Caki2 (cell line): ENCODE data around the gene NLRP6. TPM values are rescaled to one million over a fixed set of nuclear protein-coding genes. Genes with fewer than 3 reads are reported as not detected.
A peak's percentile ranks its signal among the peaks of the same experiment; 100 is the strongest.
"Not testable (repeated sequence)": the region's sequence is repeated elsewhere in the genome, so short reads cannot be mapped to it uniquely, and the experiment has no call there.

Experiments
- DNase-seq: peaks from one replicate; pipeline ENCODE4 v3.0.0-alpha.2; 2015; ENCODE audit warnings: low read depth
- in situ Hi-C: cut with HindIII; loops from 2 replicates; pipeline ENCODE4 v1.10.0; 2016; ENCODE audit warnings: low sequenced_read_pairs, low pct_unique_long_range_greater_than_20kb, mixed read lengths
- total RNA-seq: library from RNA; depleted of rRNA; stranded (reverse); fragments of >200 nt; shearing (Covaris generic); gene quantifications from 2 replicates; pipeline ENCODE4 v1.2.3, GENCODE V29; 2014; ENCODE audit warnings: low replicate concordance

The NLRP6 gene
- total RNA-seq, 1 experiment from 2014 or later = not detected

- no peak for DNase-seq
- in situ Hi-C loops = no loop called here
Observed at GRCh38 chr11:276219-276618, 2.0 kb upstream of the NLRP6 start.

DNA sequence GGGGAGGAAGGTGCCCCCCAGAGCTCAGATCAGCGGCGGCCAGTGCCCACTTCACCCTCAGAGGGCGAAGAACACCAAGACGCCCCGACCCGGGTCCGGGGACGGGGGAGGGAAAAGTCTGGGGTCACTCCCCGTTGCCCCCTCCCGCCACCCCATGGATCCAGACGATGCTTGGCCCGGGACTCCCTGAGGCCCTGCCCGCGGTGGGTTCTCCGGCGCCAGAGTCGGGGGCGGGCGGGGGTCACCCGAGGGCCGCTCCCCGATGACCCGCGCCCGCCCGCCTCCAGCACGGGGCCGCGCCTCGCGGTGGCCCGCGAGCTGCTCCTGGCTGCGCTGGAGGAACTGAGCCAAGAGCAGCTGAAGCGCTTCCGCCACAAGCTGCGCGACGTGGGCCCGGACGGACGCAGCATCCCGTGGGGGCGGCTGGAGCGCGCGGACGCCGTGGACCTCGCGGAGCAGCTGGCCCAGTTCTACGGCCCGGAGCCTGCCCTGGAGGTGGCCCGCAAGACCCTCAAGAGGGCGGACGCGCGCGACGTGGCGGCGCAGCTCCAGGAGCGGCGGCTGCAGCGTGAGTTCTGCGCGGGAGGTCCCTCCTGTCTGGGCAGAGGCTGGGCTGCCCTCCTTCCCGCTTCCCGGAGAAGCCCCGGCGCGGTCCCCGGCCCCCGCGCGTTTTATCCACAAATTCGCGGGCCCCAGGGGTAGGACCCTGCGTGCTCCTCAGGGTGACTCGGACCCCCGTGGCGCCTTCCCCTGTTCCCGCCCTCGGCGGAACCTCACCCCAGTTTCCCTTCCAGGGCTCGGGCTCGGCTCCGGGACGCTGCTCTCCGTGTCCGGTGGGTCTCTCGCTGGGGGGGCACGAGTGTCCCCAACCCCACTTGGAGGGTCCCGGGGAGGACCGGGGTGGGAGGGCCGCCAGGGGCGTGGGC is 1.1 kb downstream of the NLRP6 start:
- in situ Hi-C loops = no loop called here

DNA sequence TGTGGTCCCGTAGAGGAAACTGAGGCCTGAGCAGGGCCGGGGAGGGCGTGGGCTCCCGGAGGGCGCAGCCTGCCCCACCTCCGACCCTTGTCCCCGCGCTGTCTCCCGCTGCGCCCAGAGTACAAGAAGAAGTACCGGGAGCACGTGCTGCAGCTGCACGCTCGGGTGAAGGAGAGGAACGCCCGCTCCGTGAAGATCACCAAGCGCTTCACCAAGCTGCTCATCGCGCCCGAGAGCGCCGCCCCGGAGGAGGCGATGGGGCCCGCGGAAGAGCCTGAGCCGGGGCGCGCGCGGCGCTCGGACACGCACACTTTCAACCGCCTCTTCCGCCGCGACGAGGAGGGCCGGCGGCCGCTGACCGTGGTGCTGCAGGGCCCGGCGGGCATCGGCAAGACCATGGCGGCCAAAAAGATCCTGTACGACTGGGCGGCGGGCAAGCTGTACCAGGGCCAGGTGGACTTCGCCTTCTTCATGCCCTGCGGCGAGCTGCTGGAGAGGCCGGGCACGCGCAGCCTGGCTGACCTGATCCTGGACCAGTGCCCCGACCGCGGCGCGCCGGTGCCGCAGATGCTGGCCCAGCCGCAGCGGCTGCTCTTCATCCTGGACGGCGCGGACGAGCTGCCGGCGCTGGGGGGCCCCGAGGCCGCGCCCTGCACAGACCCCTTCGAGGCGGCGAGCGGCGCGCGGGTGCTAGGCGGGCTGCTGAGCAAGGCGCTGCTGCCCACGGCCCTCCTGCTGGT is 1.9 kb downstream of the NLRP6 start:
- peak; percentile 70 for DNase-seq
- in situ Hi-C loops = no loop called here

More for the DNA sequence above, 1.1 kb downstream of the NLRP6 start:
- DNase-seq = no peak

DNA sequence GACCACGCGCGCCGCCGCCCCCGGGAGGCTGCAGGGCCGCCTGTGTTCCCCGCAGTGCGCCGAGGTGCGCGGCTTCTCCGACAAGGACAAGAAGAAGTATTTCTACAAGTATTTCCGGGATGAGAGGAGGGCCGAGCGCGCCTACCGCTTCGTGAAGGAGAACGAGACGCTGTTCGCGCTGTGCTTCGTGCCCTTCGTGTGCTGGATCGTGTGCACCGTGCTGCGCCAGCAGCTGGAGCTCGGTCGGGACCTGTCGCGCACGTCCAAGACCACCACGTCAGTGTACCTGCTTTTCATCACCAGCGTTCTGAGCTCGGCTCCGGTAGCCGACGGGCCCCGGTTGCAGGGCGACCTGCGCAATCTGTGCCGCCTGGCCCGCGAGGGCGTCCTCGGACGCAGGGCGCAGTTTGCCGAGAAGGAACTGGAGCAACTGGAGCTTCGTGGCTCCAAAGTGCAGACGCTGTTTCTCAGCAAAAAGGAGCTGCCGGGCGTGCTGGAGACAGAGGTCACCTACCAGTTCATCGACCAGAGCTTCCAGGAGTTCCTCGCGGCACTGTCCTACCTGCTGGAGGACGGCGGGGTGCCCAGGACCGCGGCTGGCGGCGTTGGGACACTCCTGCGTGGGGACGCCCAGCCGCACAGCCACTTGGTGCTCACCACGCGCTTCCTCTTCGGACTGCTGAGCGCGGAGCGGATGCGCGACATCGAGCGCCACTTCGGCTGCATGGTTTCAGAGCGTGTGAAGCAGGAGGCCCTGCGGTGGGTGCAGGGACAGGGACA is 2.7 kb downstream of the NLRP6 start:
- in situ Hi-C loops = no loop called here
- DNase-seq = no peak

DNA sequence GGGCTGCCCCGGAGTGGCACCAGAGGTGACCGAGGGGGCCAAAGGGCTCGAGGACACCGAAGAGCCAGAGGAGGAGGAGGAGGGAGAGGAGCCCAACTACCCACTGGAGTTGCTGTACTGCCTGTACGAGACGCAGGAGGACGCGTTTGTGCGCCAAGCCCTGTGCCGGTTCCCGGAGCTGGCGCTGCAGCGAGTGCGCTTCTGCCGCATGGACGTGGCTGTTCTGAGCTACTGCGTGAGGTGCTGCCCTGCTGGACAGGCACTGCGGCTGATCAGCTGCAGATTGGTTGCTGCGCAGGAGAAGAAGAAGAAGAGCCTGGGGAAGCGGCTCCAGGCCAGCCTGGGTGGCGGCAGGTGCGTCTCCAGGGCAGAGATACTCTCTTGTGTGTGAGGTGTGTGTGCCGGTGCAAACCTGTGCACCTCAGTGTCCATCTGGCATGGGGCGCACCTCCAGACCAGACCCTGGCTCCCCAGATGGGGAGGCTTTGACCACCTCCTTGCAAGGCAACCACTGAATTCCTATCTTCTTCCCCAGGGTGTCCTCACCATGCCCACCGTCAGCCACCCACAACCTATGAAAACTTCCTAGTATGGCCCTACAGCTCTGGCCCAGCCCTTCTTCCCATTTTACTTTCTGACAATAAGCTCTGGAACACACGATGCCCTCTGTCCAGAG is 3.4 kb downstream of the NLRP6 start:
- in situ Hi-C loops = no loop called here
- DNase-seq = no peak

GRCh38 chr11:282171-282570 is 4.0 kb downstream of the NLRP6 start:
- no peak for DNase-seq
- in situ Hi-C loops = no loop called here

DNA sequence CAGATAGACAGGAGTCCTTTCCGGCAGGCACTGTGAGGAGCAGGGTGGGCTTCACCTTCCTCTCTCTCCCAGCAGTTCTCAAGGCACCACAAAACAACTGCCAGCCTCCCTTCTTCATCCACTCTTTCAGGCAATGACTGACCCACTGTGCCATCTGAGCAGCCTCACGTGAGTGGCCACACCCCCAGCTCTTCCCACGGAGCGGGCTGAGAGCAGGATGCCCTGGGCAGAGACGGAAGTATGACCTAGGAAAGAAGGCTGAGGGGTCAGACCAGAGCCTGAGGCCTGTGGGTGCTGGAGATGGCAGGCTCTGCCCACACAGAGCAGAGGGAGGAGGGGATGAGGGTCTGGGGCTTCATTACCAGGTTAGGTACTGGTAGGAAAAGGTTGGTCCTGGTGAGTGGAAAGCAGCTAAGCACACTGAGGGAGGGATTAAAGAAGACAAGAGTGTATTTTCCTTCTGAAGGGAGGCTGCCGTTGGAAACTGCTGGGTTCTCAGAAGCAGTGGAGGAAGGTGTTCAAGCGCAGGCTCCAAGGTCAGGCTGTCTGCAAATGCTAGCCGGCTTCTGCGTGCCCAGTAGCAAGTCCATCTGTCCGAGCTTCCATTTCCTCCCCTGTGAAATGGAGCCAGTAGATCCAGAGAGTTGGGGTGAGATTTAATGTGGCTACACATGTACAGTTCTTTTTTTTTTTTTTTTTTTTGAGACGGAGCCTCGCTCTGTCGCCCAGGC is 4.6 kb downstream of the NLRP6 start:
- in situ Hi-C loops = no loop called here
- no peak for DNase-seq

DNA sequence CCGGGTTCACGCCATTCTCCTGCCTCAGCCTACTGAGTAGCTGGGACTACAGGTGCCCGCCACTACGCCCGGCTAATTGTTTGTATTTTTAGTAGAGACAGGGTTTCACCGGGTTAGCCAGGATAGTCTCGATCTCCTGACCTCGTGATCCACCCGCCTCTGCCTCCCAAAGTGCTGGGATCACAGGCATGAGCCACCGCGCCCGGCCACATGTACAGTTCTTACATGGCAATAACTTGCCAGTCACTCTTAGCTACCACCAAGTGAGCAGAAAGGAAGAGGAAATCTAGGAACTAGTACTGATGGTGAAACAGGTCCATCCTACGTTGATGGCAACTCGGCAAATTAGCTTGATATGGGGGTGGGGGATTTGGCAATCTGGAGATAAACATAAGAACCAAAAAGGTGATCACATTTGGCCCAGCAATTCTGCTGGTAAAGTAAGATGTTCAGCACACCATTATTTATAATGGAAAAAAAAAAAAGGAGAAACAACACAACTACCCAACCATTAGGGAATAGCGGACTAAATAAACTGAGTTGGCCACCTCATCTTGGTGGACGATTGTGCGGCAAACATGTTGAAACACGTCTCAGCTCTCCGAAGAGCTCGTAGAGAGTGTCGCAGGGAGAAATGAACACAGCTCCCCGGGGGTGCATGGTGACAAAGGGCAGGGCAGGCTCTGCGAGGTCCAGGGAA is 5.3 kb downstream of the NLRP6 start:
- in situ Hi-C loops = no loop called here
- no peak for DNase-seq

GRCh38 chr11:284105-285020 is 6.2 kb downstream of the NLRP6 start:
- DNase-seq = no peak
- in situ Hi-C loops = no loop called here

DNA sequence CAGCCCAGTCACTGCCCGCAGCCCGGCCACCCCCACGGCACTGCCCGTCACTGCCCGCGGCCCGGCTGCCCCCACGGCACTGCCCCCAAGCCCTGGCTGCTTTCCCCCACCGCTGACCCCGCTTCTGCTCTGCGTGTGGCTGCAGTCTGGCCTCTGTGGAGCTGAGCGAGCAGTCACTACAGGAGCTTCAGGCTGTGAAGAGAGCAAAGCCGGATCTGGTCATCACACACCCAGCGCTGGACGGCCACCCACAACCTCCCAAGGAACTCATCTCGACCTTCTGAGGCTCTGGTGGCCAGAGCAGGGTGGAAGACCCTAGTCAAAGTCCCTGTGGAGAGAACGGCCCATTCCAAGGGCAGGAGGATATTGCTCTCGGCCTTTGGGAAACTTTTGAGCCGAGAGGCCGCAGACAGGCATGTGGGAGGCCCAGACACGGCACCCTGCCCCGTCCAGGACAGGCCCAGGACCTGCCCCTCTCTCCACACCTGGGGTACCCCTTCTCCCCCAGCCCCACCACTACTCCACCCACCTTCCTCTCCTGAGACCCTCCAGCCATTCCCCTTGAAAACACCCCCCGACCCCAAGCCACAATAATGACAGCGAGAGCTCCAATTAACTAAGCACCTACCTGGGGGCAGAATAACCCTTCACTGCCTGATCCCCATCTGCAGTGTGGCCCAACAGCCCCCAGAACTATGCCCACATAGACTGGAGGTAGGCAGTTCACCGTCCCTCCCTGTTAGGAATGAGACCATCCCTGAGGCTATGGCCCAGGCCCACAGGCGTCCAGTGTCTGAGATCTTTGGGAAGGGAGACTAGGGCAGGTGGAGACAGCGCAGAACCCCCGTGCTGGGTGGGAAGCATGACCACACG is 7.0 kb downstream of the NLRP6 start:
- no peak for DNase-seq
- in situ Hi-C loops = no loop called here

GRCh38 chr11:285894-286220 is 7.7 kb downstream of the NLRP6 start:
- in situ Hi-C loops = no loop called here
- no peak for DNase-seq

DNA sequence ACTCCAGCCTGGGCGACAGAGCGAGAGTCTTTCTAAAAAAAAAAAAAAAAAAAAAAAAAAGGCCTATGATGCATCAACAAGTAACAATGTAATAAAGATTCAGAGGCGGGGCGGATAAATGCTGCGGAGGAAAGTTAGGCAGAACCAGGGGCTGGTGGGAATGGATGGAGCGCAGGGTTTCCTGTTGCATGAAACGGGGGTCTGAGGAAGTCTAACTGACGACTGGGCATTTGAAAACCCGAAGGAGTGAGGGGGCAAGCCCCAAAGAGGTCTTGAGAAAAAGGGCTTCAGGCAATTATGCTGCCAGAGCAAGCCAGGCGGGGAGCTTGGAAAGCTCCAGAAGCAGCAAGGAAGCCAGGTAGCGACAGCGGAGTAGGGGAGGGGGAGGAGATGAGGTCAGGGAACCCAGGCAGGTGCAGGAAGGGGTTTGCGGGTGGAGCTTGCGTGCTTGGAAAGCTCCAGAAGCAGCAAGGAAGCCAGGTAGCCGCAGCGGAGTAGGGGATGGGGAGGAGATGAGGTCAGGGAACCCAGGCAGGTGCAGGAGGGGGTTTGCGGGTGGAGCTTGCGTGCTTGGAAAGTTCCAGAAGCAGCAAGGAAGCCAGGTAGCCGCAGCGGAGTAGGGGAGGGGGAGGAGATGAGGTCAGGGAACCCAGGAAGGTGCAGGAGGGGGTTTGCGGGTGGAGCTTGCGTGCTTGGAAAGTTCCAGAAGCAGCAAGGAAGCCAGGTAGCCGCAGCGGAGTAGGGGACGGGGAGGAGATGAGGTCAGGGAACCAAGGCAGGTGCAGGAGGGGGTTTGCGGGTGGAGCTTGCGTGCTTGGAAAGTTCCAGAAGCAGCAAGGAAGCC is 9.0 kb downstream of the NLRP6 start:
- in situ Hi-C loops, DNase-seq: not testable (repeated sequence)

- in situ Hi-C loops = no loop called here
- no peak for DNase-seq
Observed at GRCh38 chr11:287821-288477, 9.7 kb downstream of the NLRP6 start.
